Putamen (tissue), 1 donor: ENCODE measurements around the gene UBE2J2.

Experiments
- DNase-seq: peaks from one replicate; pipeline ENCODE4 v3.0.0-alpha.2; 2016; ENCODE audit warnings: low spot score

Gene UBE2J2

DNA sequence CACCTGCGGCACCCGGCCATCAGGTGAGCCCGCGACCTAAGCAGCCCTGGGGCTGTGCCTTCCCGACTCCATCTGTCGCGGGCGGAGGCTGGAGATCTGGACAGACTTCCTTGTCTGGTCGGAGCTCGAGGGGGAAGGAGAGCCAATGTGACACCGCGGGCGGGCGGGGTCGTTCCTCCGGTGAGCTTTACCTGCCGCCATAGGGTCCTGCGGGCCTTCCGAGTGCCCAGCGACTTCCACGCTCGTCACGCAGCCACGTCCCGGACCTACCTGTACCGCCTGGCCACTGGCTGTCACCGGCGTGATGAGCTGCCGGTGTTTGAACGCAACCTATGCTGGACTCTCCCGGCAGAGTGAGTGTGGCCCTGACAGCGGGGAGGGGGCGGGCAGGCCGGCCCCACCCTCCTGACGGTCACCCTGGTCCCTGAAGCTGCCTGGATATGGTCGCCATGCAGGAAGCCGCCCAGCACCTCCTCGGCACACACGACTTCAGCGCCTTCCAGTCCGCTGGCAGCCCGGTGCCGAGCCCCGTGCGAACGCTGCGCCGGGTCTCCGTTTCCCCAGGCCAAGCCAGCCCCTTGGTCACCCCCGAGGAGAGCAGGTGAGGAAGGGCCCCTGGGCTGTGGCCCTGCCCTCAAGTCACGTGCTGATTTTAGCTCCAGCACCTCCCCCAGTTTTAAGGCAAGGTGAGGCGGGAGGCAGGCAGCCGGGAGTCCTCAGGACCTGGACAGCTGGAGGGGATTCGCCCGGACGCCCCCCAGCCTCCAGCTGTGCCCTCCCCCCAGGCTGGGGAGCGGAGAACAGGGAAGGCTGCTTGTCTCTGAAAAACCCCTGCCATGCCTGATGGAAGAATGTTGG is 35.8 kb upstream of the UBE2J2 start:
- no peak for DNase-seq

DNA sequence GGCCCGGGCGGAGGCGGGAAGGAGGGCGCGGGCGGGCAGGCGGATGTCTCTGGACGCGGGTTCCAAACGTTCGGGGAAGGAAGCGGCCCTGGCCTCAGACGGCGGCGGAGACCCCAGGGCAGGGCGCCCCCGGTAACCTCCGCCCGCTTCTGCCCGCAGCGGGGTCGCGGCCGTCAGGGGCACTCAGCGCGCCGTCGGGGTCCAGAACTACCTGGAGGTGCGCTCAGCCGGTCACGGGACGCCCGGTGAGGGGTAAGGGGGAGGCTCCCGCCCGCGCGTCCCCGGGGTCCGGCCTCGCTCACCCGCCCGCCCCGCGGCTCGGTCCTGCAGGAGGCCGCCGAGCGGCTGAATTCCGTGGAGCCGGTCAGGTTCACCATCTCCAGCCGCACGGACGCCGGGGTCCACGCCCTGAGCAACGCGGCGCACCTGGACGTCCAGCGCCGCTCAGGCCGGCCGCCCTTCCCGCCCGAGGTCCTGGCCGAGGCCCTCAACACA is 35.1 kb upstream of the UBE2J2 start:
- no peak for DNase-seq

DNA sequence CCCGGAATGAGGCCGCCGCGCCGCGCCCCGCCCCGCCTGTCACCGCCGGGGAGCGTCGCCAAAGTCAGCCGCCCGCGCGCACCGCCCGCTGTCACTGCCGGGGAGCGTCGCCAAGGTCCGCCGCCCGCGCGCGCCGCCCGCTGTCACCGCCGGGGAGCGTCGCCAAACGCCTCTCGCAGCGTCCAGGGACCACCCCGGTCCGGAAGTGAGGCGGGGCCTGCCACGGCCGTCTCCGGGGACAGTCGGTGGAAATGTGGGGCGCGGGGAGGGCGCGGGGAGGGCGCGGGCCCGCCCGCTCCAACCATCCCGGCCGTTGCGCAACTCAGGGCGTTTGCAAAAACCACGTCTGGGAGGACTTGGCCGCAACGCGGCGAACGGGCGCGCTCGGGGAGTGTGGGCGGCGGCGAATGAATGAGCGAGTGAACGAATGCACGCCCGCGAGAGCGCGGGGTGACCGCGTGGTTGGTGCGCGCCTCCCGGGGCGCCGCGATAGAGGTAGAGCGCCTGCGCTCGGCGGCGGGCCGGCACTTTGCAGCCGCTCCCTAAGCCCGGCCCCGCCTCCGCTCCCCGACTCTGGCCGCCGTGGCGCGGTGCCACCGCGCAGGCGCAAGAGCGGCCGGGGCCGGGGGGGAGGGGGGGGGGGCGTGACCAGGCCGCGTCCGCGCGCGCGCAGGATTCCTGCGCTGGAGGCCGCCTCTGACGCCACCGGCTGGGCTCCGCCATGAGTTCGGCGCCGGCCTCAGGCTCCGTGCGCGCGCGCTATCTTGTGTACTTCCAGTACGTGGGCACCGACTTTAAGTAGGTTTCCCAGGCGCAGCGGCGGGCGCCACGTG is 34.5 kb upstream of the UBE2J2 start, which contains the start of the genes ACAP3 and PUSL1:
Gene ACAP3 (minus strand): TSS at position 8 of the 833 bp plus-strand sequence. CDS start 115 bp downstream, outside the sequence.
Gene PUSL1 (plus strand): TSS at position 675 of the 833 bp plus-strand sequence. CDS start 47 bp downstream, at position 722.
- DNase-seq: peak; percentile 91

DNA sequence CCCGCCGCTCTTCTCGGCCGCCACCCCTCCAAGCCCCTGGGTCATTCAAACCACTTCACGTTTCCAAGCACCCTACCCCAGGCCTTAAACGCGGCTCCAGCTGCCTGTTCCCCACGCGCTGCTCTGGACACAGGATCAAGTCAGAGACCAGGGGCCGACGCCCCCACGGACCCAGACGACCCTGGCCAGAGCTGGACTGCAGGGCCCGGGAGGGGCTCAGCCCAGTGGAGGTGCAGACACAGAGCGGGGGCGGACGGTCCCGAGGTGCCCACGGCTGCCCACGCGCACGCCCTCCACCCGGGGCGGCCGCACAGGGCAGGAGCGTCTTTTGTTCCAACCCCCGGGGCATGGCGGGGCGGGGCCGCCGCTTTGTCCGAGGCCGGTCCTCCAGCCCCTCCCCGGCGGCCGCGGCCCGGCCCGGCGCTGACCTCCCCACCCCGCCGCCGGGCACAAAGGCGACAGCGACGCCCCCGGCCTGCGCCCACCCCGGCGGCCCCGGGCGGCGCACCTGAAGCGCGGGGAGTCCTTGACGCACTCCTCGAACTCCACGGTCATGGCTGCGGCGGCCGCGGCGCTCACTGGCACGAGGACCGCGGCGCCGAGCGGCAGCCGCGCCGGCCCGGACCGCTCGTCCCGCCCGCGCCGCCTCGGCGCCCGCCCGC is 33.7 kb upstream of the UBE2J2 start:
- no peak for DNase-seq

DNA sequence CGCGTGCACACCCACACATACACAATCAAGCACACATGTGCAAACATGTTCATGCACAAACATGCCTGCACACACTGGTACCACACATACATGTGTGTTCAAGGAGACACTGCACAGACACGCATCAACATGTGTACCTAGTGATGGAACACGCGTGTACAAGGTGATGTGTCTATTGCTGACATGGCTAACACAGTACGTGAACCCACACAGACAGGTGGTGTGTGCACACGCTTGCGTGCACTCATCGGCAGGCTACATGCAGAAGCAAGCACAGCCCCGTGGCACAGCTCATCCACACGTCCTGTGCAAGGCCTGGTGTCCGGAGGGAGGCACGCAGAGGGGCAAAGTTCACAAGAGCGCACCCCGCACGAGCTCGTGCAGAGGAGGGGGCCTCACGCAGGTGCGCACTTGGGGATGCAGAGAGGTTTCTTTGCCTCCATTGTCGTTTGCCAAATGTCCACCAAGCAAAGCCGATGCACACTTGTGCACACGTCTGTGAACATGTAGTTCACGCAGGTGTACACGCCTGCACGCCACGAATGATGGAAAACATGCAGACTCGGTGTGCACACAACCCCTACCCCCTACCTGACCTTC is 33.1 kb upstream of the UBE2J2 start:
- DNase-seq: no peak

DNA sequence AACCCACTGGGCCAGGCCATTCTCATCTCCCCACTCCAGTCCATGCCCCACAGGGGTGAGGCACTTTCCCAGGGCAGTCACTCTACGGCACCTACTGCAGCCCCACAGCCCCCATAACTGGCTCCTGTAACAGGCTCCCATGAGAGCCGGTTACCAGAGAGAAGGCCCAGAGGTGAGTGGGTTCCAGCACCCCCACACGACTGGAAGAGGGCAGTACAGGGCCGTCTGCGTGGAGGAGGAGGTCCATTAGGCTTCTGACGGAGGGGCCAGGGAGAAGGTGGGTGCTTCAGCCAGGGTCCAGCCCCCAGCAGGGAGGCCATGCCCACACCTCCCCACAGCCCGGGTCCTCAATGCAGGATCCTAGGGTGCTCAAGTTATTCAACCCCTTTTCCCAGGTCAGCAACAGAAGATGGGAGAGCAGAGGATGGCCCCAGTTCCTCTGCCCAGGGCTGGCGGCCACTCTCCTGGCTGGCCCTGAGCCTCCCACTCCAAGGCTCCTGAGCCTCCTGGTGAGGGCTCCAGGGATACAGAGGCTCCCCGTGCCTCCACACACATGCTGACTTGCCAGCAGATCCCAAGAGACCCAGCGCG is 32.5 kb upstream of the UBE2J2 start:
- no peak for DNase-seq

DNA sequence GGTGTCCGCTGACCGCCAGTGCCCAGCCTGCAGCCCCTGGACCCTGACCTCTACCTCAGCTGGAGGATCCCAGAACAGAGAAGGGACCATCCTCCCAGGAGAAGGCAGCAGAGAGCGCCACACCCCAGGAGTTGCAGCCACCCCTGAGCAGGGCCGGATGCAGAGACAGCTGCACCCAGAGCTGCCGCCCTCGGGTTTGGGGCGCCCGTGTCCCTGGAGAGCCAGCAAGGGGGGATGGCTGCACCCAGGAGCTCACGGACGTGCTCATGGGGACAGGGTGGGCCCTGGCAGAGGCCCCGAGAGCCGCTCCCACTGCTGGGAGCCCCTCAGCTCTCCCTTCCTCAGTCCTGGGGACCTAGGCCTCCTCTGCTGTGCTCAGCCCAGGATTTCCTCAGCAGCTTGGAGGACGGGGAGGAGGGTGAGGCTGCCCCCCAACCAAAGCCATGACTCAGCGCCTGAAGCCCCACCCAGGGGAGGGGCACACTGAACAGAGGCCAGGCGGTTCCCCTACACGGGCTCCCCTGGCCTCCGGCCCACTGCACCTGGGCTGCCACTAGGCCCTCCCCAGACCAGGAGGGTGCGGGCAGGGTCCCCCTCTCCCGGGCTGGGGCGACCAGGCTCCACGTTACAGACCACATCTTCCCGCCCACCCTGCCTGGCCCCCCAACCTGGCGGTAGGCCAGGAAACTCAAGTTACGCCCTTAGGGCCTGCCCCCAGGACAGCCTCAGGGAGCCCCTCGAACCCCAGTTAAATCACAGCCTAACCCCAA is 31.8 kb upstream of the UBE2J2 start:
- peak; percentile 55 for DNase-seq

DNA sequence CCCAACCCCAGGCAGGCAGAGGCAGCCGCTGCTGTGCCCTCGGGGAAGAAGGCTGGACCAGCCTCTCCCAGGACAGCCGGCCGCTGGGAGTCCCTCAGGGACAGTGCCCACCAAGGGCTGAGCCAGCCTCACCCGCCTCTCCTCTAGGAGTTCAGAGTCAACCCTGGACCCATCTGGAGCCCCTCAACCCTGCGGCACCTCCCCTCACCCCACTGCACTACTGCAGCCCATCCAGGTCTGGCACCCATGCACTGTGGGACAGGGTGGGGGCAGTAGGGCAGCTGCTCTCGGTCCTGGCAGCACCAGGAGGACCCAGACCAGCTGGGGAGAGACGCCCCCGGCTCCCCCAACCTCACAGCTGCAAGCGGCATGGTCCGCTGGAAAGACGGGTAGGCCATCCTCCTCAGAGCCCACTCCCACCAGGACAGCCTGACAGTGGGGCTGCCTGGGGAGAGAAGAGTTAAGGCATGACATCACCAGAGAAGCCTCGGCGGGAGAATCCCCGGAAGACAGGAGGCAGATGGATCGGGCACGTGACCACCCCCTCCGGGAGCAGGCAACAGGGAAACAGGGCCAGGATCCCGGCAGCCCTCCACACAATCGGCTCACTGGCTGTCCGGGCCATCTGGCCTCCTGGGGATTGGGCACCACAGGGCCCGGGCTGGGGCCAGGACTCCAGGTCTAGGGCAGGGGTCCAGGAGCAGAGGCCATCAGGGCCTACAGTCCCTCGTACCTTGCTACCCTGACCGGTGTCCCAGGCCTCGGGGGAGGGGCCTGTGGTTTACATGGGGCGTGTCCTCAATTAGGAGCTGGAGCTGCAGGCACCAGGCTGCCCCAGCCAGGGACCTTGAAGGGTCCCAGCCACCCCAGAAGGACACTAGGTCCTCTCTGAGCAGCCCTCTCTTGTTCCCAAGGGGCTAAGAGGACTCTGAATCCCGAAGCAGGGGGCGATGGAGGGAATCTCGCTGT is 31.0 kb upstream of the UBE2J2 start:
- peak; percentile 94 for DNase-seq

DNA sequence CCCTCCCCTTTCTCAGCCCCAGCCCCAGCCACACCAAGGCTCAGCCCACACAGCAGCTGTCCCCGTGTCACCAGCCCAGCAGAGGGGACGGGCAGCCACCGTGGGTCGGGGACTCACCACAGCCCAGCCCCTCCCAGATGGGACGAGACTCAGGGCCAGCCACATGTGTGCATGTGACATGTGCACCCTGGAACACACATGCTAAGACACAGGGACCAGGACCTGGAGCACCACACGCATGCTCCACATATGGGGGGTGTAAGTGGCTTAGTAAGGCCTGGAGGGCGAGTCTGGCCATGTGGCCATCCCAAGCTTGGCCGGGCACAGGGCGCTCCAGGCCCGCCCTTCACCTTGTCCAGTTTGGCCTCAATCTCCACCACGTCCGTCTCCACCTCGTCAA is 30.1 kb upstream of the UBE2J2 start:
- DNase-seq: no peak

DNA sequence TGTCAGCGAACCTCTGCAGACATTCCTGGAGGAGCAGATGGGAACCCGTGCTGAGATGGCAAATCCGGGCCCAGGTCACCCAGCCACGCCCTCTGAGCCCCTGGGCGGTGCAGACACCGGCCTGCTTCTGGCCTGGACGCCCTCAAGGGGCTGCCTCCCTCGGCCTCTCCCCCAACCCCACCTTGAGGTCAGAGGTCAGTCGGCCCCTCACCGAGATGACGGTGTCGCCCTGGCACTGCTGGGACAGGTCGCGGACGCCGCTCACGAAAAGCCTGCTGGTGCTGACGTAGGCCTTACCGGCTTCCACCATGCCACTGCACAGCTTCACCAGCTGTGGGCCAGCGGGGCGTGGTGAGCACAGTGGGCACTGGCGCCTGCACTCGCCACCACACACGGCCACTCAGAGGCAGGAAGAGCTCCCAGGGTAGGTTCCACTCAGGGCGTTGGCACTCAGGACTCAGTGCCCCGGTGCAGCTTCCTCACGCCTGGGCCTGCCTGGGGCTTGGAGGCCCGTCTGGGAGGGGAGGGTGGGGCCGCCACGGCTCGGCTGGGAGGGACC is 29.4 kb upstream of the UBE2J2 start:
- DNase-seq: no peak

DNA sequence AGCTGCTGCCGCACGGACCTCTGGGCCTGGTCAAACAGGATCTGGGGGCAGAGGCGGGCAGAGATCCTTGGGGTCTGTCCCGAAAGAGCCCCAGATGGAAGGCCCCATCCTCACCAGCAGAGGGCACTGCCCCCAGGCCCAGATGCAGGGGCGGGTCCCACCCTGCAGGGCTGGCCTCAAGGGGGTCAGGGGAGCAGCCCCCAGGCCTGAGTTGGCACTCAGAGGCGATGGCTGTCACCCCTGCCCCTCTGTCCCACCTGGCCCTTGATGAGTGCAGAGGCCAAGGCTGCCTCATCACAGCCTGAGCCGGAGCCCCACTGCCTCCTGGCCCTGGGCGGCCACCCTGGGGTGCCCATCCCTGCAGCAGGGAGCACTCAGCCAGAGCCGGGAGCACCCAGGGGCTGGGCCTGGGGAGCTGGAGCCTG is 28.4 kb upstream of the UBE2J2 start:
- no peak for DNase-seq

DNA sequence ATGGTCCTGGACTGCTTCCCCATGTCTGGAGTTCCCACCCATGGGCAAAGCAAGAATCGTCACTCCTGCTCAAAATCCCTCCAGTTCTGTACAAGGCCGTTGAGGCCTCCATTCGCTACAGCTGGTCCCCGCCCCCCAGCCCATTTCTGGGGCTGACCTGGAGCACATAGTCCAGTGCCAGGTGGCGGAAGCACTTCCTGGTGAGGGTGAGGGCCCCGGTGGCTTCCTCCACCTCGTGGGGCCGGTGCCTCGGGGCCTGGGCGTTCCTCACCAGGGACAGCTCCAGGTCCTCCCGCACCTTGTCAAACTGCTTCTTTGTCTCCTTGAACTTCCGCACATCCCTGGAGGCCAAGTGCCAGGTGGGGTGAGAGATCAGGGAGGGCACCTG is 26.7 kb upstream of the UBE2J2 start:
- no peak for DNase-seq

DNA sequence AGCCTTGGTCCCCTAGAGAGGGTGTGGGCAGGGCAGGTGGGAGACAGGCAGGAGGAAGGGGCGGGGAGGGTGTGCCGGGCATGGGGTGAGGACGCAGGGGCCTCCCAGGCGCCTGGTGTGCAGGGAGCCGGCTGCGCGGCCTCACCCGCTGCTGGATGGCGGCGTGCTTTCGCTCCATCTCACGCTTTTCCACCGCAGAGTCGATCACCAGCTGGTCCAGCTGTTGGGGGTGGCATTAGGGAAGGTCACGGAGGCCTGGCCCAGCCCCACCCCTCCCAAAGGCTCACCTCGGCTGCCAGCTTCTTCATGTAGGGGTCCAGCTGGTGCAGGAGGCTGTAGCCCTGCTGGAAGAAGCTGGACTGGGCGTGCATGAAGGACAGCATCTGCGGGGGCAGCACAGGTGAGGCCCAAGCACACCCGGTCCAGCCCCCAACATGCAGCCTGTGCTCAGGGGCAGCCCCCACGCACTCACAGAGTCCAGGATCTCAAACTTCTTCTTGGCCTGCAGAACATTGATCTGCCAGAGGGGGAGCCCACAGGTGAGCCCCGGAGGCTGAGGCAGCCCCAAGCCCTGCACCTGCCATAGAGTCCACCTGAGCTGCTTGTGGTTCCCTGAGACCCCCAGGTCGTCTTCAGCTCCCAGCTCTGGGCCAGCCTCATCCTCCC is 26.2 kb upstream of the UBE2J2 start:
- DNase-seq: no peak

DNA sequence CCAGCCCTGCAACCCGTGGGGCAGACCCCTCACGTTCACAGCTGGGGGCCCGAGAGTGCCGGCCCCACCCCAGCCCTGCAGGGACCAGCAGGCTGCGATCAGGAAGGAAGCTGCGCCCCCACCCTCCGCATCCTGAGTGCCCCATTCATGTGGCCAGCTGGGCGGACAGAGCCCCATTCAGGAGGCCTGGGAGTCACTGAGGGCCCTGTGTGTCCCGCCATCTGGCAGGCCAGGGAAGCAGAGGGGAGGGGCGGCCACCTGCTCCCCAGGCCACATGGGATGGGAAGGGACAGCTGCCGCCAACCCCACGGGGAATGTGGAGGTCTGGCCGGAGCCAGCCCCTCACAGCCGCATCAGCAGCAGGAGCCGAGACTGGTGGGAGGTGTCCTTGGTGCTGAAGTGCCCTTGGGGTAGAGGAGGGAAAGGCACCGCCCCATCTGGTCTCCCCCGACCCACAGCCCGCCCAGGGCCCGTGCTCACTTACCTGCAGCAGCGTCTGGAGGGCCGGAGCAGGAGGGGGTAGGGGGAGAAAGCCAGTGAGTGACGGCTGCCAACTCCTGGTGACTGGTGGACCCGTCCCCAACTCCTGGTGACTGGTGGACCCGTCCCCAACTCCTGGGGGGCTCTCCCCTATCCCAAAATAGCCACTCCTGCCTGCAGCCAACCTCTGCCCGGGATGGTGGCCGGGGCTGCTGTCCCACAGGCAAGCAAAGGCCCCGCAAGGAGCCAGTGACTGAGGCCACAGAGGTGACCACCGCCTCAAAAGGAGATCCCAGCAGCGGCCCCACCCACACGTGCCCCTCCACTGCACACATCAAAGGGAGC is 25.4 kb upstream of the UBE2J2 start:
- DNase-seq: peak; percentile 95

DNA sequence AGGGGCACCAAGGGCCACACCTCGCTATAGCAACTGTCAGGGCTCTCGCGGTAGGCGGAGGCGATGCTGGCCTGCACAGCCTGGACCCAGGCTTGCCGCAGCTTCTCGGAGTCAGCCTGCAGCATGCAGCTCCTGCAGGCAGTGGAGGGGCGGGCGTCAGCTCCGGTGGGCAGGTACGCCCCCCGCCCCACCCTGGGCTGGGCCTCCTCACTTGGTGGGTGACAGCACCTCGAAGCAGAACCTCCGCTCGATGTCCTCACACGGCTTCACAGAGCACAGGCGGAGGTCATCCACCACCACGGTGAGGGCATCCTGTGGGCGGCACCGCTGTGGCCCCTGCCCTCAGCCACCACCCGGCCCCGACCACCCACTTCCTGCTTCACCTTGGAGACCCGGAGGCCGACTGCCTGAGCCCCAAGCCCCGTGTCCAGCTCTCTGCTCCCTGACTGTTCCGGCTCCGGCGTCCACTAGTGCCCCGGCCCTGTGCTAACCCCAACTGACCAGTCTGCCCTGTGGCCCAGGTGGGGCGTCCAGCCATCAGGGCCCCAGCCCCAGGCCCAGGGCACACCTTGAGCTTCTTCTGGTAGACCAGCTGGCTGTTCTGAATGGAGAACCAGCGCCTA is 24.3 kb upstream of the UBE2J2 start:
- DNase-seq: no peak

DNA sequence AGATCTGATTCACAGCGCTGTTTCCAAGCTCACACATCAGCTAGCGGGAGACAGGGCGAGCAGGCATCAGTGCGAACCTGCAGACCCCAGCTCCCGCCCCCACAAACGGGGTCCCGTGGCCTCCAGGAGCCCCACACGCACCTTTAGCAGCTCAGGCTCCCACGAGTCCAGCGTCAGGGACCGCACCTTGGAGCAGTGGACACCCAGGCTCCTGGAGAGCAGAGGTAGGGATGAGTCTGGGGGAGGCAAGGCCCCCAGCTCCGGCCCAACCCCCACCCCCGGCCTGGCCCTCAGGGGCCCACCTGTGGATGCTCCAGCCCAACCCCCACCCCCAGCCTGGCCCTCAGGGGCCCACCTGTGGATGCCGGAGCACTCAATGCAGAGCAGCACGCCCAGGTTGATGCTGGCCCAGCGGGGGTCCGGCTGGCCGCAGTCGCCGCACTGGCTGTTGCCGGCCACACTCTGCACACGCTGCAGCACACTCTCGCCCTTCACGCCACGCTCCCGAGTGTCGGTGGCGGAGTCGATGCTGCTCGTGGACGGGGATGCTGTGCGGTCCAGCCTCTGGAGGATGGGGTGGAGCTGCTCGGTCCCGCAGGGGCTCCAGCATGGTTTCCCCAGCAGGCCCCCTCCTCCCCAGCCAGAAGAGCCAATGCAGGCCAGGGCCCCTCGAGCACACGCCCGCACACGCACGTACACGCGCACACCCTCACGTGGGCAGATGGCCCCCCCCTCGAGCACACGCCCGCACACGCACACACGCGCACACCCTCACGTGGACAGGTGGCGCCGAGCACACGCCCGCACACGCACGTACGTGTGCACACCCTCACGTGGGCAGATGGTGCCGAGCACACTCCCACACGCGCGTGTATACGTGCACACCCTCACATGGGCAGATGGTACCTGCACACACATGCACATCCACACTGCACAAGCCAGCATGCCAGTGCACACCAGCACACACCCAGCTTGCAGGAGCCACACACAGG is 22.7 kb upstream of the UBE2J2 start:
- no peak for DNase-seq
